ENCODE measurements around the gene RGS19.

Gene RGS19

DNA sequence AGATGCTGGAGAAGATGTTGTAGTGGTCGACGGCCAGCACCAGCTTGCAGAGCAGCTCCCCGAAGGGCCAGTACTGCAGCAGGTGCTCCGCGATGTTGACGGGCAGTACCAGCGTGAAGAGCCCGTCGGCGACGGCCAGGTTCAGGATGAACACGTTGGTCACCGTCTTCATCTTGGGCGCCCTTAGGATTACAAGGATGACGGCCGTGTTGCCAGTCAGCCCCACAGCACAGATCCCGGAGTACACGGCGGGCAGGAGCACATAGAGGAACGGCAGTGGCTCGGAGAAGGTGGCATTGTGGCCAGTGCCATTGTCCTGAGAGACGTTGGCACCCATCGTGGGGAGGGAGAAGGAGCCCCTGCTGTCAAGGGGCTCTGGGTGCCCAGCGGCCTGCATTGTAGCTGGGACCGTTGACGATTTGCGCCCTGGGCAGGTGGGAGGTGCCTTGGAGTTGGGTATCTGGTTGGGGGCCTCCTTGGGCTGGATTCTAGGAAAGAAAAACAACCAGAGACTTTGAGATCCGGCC, 27.2 kb upstream of the RGS19 start:
- H3K27ac ChIP-seq, result no peak overlapping the region
- no peak for TF ChIP-seq ZFX (IDR thresholded peaks at IDR 0.05; ENCODE audit: borderline replicate concordance)
- TF ChIP-seq, protein P1, sequence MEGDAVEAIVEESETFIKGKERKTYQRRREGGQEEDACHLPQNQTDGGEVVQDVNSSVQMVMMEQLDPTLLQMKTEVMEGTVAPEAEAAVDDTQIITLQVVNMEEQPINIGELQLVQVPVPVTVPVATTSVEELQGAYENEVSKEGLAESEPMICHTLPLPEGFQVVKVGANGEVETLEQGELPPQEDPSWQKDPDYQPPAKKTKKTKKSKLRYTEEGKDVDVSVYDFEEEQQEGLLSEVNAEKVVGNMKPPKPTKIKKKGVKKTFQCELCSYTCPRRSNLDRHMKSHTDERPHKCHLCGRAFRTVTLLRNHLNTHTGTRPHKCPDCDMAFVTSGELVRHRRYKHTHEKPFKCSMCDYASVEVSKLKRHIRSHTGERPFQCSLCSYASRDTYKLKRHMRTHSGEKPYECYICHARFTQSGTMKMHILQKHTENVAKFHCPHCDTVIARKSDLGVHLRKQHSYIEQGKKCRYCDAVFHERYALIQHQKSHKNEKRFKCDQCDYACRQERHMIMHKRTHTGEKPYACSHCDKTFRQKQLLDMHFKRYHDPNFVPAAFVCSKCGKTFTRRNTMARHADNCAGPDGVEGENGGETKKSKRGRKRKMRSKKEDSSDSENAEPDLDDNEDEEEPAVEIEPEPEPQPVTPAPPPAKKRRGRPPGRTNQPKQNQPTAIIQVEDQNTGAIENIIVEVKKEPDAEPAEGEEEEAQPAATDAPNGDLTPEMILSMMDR (IDR thresholded peaks at IDR 0.05), result no peak

DNA sequence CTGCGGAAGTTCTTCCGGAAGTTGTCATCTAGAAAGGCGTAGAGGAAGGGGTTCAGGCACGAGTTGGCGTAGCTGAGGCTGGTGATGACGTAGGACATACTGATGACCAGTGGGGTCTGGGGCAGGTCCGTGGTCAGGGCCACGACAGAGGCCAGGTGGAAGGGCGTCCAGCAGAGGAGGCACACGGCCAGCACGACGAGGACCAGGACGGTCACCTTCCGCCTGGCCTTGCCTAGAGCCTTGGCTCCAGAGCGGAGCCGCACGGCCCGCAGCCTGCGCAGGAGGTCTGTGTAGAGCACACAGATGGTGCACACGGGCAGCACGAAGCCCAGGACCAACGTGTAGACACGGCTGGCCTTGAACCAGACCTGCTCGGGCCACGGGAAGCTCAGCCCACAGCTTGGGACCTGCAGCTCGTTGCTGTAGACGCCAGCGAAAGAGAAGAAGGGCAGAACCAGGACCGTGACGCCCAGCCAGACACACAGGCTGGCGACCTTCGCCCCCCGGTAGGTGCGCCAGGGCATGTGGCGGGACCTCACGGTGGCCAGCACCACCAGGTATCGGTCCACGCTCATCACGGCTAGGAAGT, 26.6 kb upstream of the RGS19 start:
- no peak overlapping the region for H3K27ac ChIP-seq
- TF ChIP-seq, protein P1 (IDR thresholded peaks at IDR 0.05), result no peak
- no peak for TF ChIP-seq ZFX (IDR thresholded peaks at IDR 0.05; ENCODE audit: borderline replicate concordance)

DNA sequence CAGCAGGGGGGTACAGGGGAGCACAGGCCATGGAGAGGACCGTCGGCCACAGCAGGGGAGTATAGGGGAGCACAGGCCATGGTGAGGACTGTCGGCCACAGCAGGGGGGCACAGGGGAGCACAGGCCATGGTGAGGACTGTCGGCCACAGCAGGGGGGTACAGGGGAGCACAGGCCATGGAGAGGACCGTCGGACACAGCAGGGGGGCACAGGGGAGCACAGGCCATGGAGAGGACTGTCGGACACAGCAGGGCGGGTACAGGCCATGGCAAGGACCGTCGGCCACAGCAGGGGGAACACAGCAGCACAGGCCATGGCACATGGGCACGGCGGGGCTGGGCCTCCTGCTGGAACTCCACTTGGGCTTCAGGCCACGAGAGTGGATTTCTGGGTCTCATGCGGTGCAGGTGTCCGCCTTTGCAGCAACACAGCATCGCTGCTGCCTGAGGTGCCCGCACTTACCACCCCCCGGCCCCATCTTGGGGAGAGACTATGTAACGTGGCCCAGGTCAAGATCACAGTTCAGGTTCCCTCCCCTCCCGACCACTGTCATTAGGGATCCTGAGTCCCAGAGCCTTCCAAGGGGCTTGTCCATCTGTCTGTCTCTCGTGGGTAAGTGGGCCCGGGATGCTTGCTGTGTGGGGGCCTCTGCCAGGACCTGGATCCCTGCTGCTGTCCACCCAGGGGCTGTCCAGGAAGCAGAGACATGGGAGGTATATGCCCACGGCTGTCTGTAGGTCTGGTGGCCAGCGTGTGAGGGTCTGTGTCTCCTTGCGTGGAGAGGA, 25.5 kb upstream of the RGS19 start:
- TF ChIP-seq, protein P1 (IDR thresholded peaks at IDR 0.05), result no peak
- no peak for TF ChIP-seq ZFX (IDR thresholded peaks at IDR 0.05; ENCODE audit: borderline replicate concordance)

DNA sequence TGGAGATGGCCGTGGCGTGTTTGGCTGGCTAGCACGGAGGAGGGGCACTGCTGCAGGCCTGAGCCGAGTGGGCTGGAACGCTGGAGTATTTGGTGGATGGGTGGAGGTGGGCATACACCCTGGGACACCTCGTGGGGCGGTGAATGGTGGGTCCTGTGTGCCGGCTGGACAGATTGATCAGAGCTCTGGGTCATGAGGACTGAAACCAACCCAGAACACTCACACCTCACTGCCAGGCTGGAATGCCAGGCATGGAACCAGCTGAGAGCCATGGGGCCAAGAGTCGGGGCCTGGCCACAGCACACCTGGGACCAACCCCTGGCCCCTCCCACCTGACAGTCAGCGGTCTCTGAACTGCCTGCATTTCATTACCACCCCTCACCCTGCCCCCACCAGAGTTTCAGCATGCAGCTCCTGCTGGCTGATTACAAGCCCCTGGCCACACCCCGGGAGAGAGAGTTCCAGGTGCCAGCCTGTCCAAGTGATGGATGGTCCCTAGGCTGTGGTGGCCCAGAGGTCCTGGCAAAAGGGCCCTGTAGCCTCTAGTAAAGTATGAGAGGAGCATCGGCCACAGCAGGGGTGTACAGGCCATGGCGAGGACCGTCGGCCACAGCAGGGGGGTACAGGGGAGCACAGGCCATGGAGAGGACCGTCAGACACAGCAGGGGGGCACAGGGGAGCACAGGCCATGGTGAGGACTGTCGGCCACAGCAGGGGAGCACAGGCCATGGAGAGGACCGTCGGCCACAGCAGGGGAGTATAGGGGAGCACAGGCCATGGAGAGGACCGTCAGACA, 24.8 kb upstream of the RGS19 start:
- TF ChIP-seq, protein P1 (IDR thresholded peaks at IDR 0.05), result no peak
- no peak for TF ChIP-seq ZFX (IDR thresholded peaks at IDR 0.05; ENCODE audit: borderline replicate concordance)
- H3K27ac ChIP-seq, result no peak overlapping the region

More for the DNA sequence above, 25.5 kb upstream of the RGS19 start:
- no peak overlapping the region for H3K27ac ChIP-seq

DNA sequence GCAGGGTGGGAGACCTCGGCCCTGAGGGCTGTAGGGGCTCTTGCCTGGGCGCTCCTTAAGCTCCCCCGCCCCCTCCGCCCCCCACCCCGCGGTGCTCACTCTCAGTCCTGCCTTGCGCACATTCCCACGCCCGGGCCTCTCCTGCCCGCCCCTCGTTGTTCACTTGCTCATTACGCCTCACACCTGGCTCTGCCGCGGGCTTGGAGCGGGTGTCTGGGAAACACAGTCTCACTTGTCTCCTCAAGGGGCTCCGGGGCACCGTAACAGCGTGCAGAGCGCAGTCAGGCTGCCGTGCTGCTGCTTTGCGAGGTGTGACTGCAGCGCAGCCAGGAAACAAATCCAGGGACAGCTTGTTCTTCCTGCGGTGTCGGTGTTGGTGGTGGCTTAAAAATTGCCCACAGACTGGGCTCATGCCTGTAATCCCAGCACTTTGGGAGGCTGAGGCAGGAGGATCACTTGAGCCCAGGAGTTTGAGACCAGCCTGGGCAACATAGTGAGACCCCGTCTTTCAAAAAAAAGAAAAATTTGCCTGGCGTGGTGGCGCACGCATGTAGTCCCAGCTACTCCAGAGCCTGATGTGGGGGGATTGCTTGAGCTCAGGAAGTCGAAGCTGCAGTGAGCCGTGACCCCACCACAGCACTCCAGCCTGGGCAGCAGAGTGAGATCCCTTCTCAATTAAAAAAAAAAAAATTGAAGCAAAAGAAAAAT, 23.5 kb upstream of the RGS19 start:
- TF ChIP-seq ZFX (IDR thresholded peaks at IDR 0.05; ENCODE audit: borderline replicate concordance), result no peak
- TF ChIP-seq, protein P1 (IDR thresholded peaks at IDR 0.05), result no peak
- H3K27ac ChIP-seq, result no peak overlapping the region

DNA sequence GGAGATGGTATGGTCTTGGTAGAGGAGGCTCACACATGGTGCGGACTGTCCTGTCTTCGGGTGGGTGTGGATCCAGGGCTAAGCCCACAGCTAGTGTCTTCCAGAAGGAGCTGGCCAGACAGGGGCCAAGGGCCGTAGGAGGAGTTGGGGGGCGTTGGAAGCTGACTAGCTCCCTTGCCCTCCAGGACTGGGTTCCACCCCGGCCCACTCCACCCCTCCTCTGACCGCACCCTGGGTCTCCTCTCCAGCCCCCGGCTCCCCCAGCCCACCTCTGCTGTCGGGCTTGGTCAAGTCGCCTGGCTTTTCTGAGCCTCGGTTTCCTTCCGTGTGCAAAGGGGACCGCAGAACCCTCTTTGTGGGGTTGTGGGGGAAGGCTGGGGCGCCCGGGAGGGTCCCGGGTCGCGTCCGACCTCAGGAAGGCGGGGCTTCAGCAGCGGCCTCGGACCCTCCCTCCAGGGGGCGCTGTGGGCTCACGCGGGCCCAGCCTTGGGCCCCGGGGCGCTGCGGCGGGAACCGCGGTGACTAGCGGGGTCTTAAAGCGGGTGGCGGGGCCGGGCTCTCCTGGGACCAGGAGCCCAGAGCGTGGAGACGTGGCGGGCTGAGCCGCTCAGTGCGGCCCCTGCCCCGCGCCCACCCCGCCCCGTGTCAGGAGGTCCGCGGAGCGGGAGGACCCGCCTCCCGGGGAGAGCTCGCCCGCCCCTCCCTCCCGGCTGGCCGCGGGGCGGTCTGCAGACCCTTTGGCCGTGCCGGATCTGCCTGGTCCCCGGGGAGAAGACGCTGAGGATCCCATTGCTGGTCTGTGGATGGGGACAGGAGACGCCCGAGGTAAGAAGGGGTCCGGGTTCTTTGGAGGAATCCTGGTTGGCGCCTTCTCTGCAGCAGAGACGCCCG, 22.7 kb upstream of the RGS19 start:
- TF ChIP-seq ZFX (IDR thresholded peaks at IDR 0.05; ENCODE audit: borderline replicate concordance), result no peak
- TF ChIP-seq, protein P1 (IDR thresholded peaks at IDR 0.05), result peak; percentile 93
- no peak overlapping the region for H3K27ac ChIP-seq
